Medulla oblongata (tissue), 1 donor: Measurements from ENCODE around the gene SAMD4A.

Experiments used
- DNase-seq: peaks from one replicate; pipeline ENCODE4 v3.0.0-alpha.2; 2015; ENCODE audit errors: extremely low spot score

The SAMD4A gene

GRCh38 chr14:54566410-54567223, at the start of gene SAMD4A:
Gene SAMD4A, plus strand, starts transcription at chr14:54567128. Its CDS starts 789 bp downstream, at chr14:54567917.
- DNase-seq: peak; percentile 82

- DNase-seq: no peak
These were observed 42.5 kb upstream of the SAMD4A start for GRCh38 chr14:54524410-54524809.

GRCh38 chr14:54528973-54529372, 38.0 kb upstream of the SAMD4A start:
- DNase-seq: no peak

- no peak for DNase-seq
These were observed 37.1 kb upstream of the SAMD4A start for GRCh38 chr14:54529811-54530210.

GRCh38 chr14:54532111-54533012, 34.6 kb upstream of the SAMD4A start:
- no peak for DNase-seq

- DNase-seq: no peak
These were observed 33.8 kb upstream of the SAMD4A start for GRCh38 chr14:54533100-54533499.

- DNase-seq: no peak
These were observed 31.8 kb upstream of the SAMD4A start for GRCh38 chr14:54535126-54535525.

GRCh38 chr14:54535646-54536045, 31.3 kb upstream of the SAMD4A start:
- no peak for DNase-seq

GRCh38 chr14:54537651-54538050, 29.3 kb upstream of the SAMD4A start:
- no peak for DNase-seq

GRCh38 chr14:54538055-54538454, 28.9 kb upstream of the SAMD4A start:
- DNase-seq: no peak

- DNase-seq: no peak
These were observed 19.3 kb upstream of the SAMD4A start for GRCh38 chr14:54547583-54547982.

GRCh38 chr14:54548491-54548890, 18.4 kb upstream of the SAMD4A start:
- DNase-seq: no peak

GRCh38 chr14:54549862-54550261, 17.1 kb upstream of the SAMD4A start:
- DNase-seq: no peak

- no peak for DNase-seq
These were observed 16.4 kb upstream of the SAMD4A start for GRCh38 chr14:54550514-54550913.

- DNase-seq: no peak
These were observed 12.5 kb upstream of the SAMD4A start for GRCh38 chr14:54554401-54554800.

- DNase-seq: no peak
These were observed 11.3 kb upstream of the SAMD4A start for GRCh38 chr14:54555651-54556050.

- no peak for DNase-seq
These were observed 10.4 kb upstream of the SAMD4A start for GRCh38 chr14:54556535-54556934.

- DNase-seq: no peak
These were observed 4.6 kb upstream of the SAMD4A start for GRCh38 chr14:54562334-54562733.

- peak; percentile 66 for DNase-seq
These were observed 2.7 kb upstream of the SAMD4A start for GRCh38 chr14:54564071-54564867.

GRCh38 chr14:54564868-54565784, 1.8 kb upstream of the SAMD4A start:
- peak; percentile 72 for DNase-seq
